ENCODE data around the gene ARL13B. TPM values are rescaled to one million over a fixed set of nuclear protein-coding genes. Genes with fewer than 3 reads are reported as not detected.

ARL13B gene
- total RNA-seq, 2 donors from 2014 or later = 17.2 to 23.9 TPM

DNA sequence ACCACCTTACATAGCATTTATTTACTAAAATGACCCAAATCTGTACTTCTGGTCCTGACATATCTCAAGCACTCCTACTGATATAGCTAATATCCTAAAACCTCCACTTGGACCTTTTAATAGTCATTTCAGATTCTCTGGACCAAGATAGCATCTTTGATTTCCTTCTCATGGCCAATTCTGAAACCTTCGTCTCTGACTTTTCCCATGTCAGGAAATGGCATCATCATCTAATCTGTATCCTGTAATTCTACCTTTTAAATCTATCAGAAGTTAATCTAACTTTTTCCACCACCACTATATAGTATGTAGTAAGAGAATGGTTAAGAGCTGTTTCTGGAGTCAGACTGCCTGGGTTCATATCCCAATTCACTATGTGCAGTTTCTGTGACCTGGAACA, 32.2 kb downstream of the ARL13B start:
- Mint-ChIP-seq H3K36me3 (ENCODE audit: low read depth) (peaks cover 12% of the 10 kb centered on the region), H3K4me1 (no peaks in the 10 kb centered on the region), H3K4me3 (no peak overlapping the region), H3K27ac (no peak overlapping the region), H3K27me3 (ENCODE audit: insufficient read depth) (no peaks in the 10 kb centered on the region), H3K9me3 (no peaks in the 10 kb centered on the region)
- Histone ChIP-seq H3K4me3 (ENCODE audit: low read length) (no peak overlapping the region), H3K27me3 (ENCODE audit: control insufficient read depth, insufficient read depth, low read length, poor library complexity, severe bottlenecking) (no peaks in the 10 kb centered on the region), H3K4me1 (ENCODE audit: control insufficient read depth, insufficient read depth, low read length) (no peaks in the 10 kb centered on the region), H3K9ac (ENCODE audit: extremely low read depth, low read length, poor library complexity, severe bottlenecking) (no peak overlapping the region), H3K9me3 (ENCODE audit: control insufficient read depth, low read length) (peaks cover 6% of the 10 kb centered on the region), H3K36me3 (ENCODE audit: control insufficient read depth, insufficient read depth, low read length) (peaks cover 5% of the 10 kb centered on the region), H3K27ac (ENCODE audit: low read depth, low read length) (no peak overlapping the region)
- TF ChIP-seq, protein P1, sequence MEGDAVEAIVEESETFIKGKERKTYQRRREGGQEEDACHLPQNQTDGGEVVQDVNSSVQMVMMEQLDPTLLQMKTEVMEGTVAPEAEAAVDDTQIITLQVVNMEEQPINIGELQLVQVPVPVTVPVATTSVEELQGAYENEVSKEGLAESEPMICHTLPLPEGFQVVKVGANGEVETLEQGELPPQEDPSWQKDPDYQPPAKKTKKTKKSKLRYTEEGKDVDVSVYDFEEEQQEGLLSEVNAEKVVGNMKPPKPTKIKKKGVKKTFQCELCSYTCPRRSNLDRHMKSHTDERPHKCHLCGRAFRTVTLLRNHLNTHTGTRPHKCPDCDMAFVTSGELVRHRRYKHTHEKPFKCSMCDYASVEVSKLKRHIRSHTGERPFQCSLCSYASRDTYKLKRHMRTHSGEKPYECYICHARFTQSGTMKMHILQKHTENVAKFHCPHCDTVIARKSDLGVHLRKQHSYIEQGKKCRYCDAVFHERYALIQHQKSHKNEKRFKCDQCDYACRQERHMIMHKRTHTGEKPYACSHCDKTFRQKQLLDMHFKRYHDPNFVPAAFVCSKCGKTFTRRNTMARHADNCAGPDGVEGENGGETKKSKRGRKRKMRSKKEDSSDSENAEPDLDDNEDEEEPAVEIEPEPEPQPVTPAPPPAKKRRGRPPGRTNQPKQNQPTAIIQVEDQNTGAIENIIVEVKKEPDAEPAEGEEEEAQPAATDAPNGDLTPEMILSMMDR (conservative IDR thresholded peaks at IDR 0.05) = no peak
- no peak for DNase-seq
- 90% methylated on average over 1 of the region's 1 CpG; no CpG with 5 or more reads in 1 of the 2 experiments for WGBS, 2 experiments (ENCODE audit: insufficient coverage in 1 of 2, insufficient read length in 1 of 2)

DNA sequence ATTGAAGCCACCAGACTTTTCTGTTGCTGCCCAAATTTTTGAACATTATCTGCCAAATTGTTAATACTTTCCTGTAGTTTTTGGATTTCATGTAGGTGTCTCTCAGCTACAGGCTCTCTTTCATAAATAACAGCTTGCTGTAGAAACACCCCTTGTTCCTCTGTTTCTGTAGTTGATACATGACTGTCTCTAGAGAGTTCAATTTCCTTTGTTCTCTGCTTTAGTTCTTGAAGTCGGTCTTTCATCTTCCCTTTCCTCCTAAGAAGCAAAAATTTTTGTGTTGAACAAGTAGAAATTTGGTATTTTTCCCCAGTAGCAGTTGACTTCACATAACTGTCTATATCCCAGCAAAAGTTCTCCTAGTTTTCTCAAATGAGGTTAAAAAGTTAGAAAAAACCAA, 35.1 kb downstream of the ARL13B start:
- no peak overlapping the region for H3K4me3 ChIP-seq (ENCODE audit: low read length)
- no peak overlapping the region for H3K9ac ChIP-seq (ENCODE audit: extremely low read depth, low read length, poor library complexity, severe bottlenecking)
- H3K4me1 ChIP-seq (ENCODE audit: control insufficient read depth, insufficient read depth, low read length) = no peaks in the 10 kb centered on the region
- no peak overlapping the region for H3K4me3 Mint-ChIP-seq
- TF ChIP-seq, protein P1 (conservative IDR thresholded peaks at IDR 0.05) = no peak
- H3K27ac ChIP-seq (ENCODE audit: low read depth, low read length) = no peak overlapping the region
- H3K27me3 Mint-ChIP-seq (ENCODE audit: insufficient read depth) = no peaks in the 10 kb centered on the region
- peaks cover 8% of the 10 kb centered on the region for H3K36me3 Mint-ChIP-seq (ENCODE audit: low read depth)
- no peaks in the 10 kb centered on the region for H3K27me3 ChIP-seq (ENCODE audit: control insufficient read depth, insufficient read depth, low read length, poor library complexity, severe bottlenecking)
- WGBS, 2 experiments (ENCODE audit: insufficient coverage in 1 of 2, insufficient read length in 1 of 2) = 71 to 100% methylated on average over 1 of the region's 1 CpG
- H3K9me3 ChIP-seq (ENCODE audit: control insufficient read depth, low read length) = no peaks in the 10 kb centered on the region
- no peaks in the 10 kb centered on the region for H3K9me3 Mint-ChIP-seq
- no peaks in the 10 kb centered on the region for H3K36me3 ChIP-seq (ENCODE audit: control insufficient read depth, insufficient read depth, low read length)
- H3K4me1 Mint-ChIP-seq = no peaks in the 10 kb centered on the region
- no peak overlapping the region for H3K27ac Mint-ChIP-seq
- DNase-seq = no peak

- no peak overlapping the region for H3K9ac ChIP-seq (ENCODE audit: extremely low read depth, low read length, poor library complexity, severe bottlenecking)
- H3K27me3 Mint-ChIP-seq (ENCODE audit: insufficient read depth) = no peaks in the 10 kb centered on the region
- no peaks in the 10 kb centered on the region for H3K9me3 ChIP-seq (ENCODE audit: control insufficient read depth, low read length)
- no peak overlapping the region for H3K4me3 Mint-ChIP-seq
- H3K4me3 ChIP-seq (ENCODE audit: low read length) = no peak overlapping the region
- DNase-seq = no peak
- no peaks in the 10 kb centered on the region for H3K27me3 ChIP-seq (ENCODE audit: control insufficient read depth, insufficient read depth, low read length, poor library complexity, severe bottlenecking)
- no peaks in the 10 kb centered on the region for H3K9me3 Mint-ChIP-seq
- TF ChIP-seq, protein P1 (conservative IDR thresholded peaks at IDR 0.05) = no peak
- no peaks in the 10 kb centered on the region for H3K4me1 ChIP-seq (ENCODE audit: control insufficient read depth, insufficient read depth, low read length)
- WGBS, 2 experiments (ENCODE audit: insufficient coverage in 1 of 2, insufficient read length in 1 of 2) = 86 to 91% methylated on average over 2 of the region's 2 CpGs
- peaks cover 3% of the 10 kb centered on the region for H3K36me3 ChIP-seq (ENCODE audit: control insufficient read depth, insufficient read depth, low read length)
- H3K4me1 Mint-ChIP-seq = no peaks in the 10 kb centered on the region
- no peak overlapping the region for H3K27ac ChIP-seq (ENCODE audit: low read depth, low read length)
- H3K27ac Mint-ChIP-seq = no peak overlapping the region
- H3K36me3 Mint-ChIP-seq (ENCODE audit: low read depth) = peaks cover 8% of the 10 kb centered on the region
Observed at GRCh38 chr3:94019659-94020058, 39.7 kb downstream of the ARL13B start.

Measured in endodermal cell (in vitro differentiated cells).